Gastrocnemius medialis (tissue), 4 donors: ENCODE data around the gene TACC3. TPM values are rescaled to one million over a fixed set of nuclear protein-coding genes. Genes with fewer than 3 reads are reported as not detected.

Source experiments
- ATAC-seq, 2 donors: fragments of 150-250 bp; one replicate each; pipeline ENCODE4 v1.9.1; 2016
- DNase-seq, 2 donors: peaks; one replicate each; pipeline ENCODE4 v3.0.0-alpha.2; 2019
- H3K27ac ChIP-seq, 4 donors: fragments of 200-600 bp; sonication (generic); 1 replicate in 1 of 4; 2 replicates in 3 of 4; pipeline ENCODE4 v1.5.1; 2016 to 2018; ENCODE audit warnings: mild to moderate bottlenecking in 2 of 4, moderate library complexity in 1 of 4
- H3K27me3 ChIP-seq, 3 donors: fragments of 200-600 bp; sonication (generic) in 2 of 3; 1 replicate in 1 of 3; 2 replicates in 2 of 3; pipeline versions ENCODE4 v1.5.1 to v1.6.0; 2016 to 2019; ENCODE audit warnings: mild to moderate bottlenecking in 1 of 3, moderate library complexity in 1 of 3
- H3K36me3 ChIP-seq, 2 donors: fragments of 200-600 bp; sonication (generic) in 1 of 2; one replicate each; pipeline ENCODE4 v1.5.1; 2017 to 2018
- H3K4me1 ChIP-seq, 2 donors: fragments of 200-600 bp; sonication (generic) in 1 of 2; one replicate each; pipeline ENCODE4 v1.5.1; 2016 to 2017; ENCODE audit warnings: mild to moderate bottlenecking in 2 of 2
- H3K4me3 ChIP-seq, 4 donors: fragments of 200-600 bp; sonication (generic) in 3 of 4; 1 replicate in 1 of 4; 2 replicates in 3 of 4; pipeline ENCODE4 v1.5.1; 2016 to 2019; ENCODE audit warnings: mild to moderate bottlenecking in 2 of 4
- H3K9me3 ChIP-seq, 3 donors: fragments of 200-600 bp; sonication (generic) in 2 of 3; 1 replicate in 1 of 3; 2 replicates in 2 of 3; pipeline ENCODE4 v1.5.1; 2016 to 2019
- CTCF ChIP-seq, 5 experiments: fragments of 450-650 bp in 3 of 5; fragments of 200-600 bp in 2 of 5; sonication (generic) in 2 of 5; IDR thresholded peaks in 4 of 5; conservative IDR thresholded peaks in 1 of 5; 1 replicate in 4 of 5; 2 replicates in 1 of 5; pipeline ENCODE4 v1.5.1; 2016 to 2019; ENCODE audit warnings: antibody characterized with exemption in 5 of 5, mild to moderate bottlenecking in 3 of 5, moderate library complexity in 3 of 5
- POLR2A ChIP-seq, 2 donors: fragments of 450-650 bp; IDR thresholded peaks; one replicate each; pipeline ENCODE4 v1.6.1; 2017; ENCODE audit warnings: antibody characterized with exemption in 2 of 2, mild to moderate bottlenecking in 2 of 2, moderate library complexity in 2 of 2
- in situ Hi-C, 4 donors: fragments of 200-750 bp; cut with MboI; loops; one replicate each; pipeline versions ENCODE4 v1.15.0 to v1.8.0; 2017; ENCODE audit warnings: low sequenced_read_pairs in 4 of 4
- intact Hi-C: fragments of 100-400 bp; cut with DNase I; formaldehyde crosslinking; loops from one replicate; pipeline ENCODE4 v1.15.1; 2023; ENCODE audit warnings: low total_unique reads
- total RNA-seq, 4 donors: library from RNA; depleted of rRNA; stranded (reverse); fragments of >200 nt; gene quantifications; one replicate each; pipeline versions ENCODE4 v1.1.0 to v1.2.3, GENCODE V29; 2016

The TACC3 gene
- total RNA-seq, 4 donors from 2014 or later = 1.5 to 3.2 (median 1.9) TPM

- H3K27me3 ChIP-seq = no peaks in the 10 kb centered on the region
- H3K36me3 ChIP-seq = no peaks in the 10 kb centered on the region
- TF ChIP-seq CTCF (IDR thresholded peaks at IDR 0.05 in 4 of 5, conservative IDR thresholded peaks at IDR 0.05 in 1 of 5) (no peak), POLR2A (IDR thresholded peaks at IDR 0.05) (no peak)
- intact Hi-C loops (loop anchor here (10.0 kb wide), 1 partner anchor 319 kb away; the partner anchor contains the start of gene NELFA), in situ Hi-C loops (loop anchor here in 2 of 4 donors (5.0 kb wide), 2 partner anchors 42 to 167 kb away; no protein-coding TSS in a partner anchor)
- no peak for DNase-seq
- H3K27ac ChIP-seq = peak overlapping the region; percentile 58 to 82 (median 78)
- no peak for ATAC-seq
- peak overlapping the region in 2 of 4 donors; percentile 47 to 49 for H3K4me3 ChIP-seq
- H3K4me1 ChIP-seq = peaks cover 0 to 11% of the 10 kb centered on the region in 2 donors
- no peaks in the 10 kb centered on the region for H3K9me3 ChIP-seq
Measured at GRCh38 chr4:1685235-1686150, 35.8 kb upstream of the TACC3 start.

GRCh38 chr4:1686440-1687036 lies 34.8 kb upstream of the TACC3 start:
- in situ Hi-C loops = loop anchor here in 2 of 4 donors (5.0 kb wide), 2 partner anchors 41 to 166 kb away; no protein-coding TSS in a partner anchor
- peak overlapping the region in 1 of 4 donors; percentile 62 for H3K27ac ChIP-seq
- ATAC-seq = no peak

GRCh38 chr4:1690698-1691097 lies 30.6 kb upstream of the TACC3 start:
- H3K36me3 ChIP-seq = peaks cover 0 to 33% of the 10 kb centered on the region in 2 donors

More at GRCh38 chr4:1686440-1687036, 34.8 kb upstream of the TACC3 start:
- no peak for DNase-seq
- Histone ChIP-seq H3K9me3 (no peaks in the 10 kb centered on the region), H3K36me3 (peaks cover 0 to 10% of the 10 kb centered on the region in 2 donors), H3K4me1 (peaks cover 0 to 11% of the 10 kb centered on the region in 2 donors), H3K27me3 (no peaks in the 10 kb centered on the region), H3K4me3 (no peak overlapping the region)
- TF ChIP-seq POLR2A (IDR thresholded peaks at IDR 0.05) = no peak
- TF ChIP-seq CTCF (IDR thresholded peaks at IDR 0.05 in 4 of 5, conservative IDR thresholded peaks at IDR 0.05 in 1 of 5) = no peak
- intact Hi-C loops = loop anchor here (10.0 kb wide), 1 partner anchor 318 kb away; the partner anchor contains the start of gene NELFA

More at GRCh38 chr4:1690698-1691097, 30.6 kb upstream of the TACC3 start:
- intact Hi-C loops (no loop called here), in situ Hi-C loops (loop anchor here in 1 of 4 donors (5.0 kb wide), 1 partner anchor 37 kb away; no protein-coding TSS in a partner anchor)
- Histone ChIP-seq H3K9me3 (no peaks in the 10 kb centered on the region), H3K4me1 (peaks cover 11 to 13% of the 10 kb centered on the region in 2 donors), H3K4me3 (no peak overlapping the region), H3K27me3 (no peaks in the 10 kb centered on the region), H3K27ac (no peak overlapping the region)
- DNase-seq = no peak
- no peak for ATAC-seq
- TF ChIP-seq CTCF (IDR thresholded peaks at IDR 0.05 in 4 of 5, conservative IDR thresholded peaks at IDR 0.05 in 1 of 5) (no peak), POLR2A (IDR thresholded peaks at IDR 0.05) (no peak)
